22Rv1 (cell line): ENCODE measurements around the gene GAGE13.
"Not testable (repeated sequence)": the region's sequence is repeated elsewhere in the genome, so short reads cannot be mapped to it uniquely, and the experiment has no call there.

Experiments
- H3K27ac ChIP-seq: fragments of 450-650 bp; 2 replicates; pipeline ENCODE4 v1.5.1; 2017
- CTCF ChIP-seq: fragments of 450-650 bp; IDR thresholded peaks from 2 replicates; pipeline ENCODE4 v1.5.1; 2017; ENCODE audit warnings: mild to moderate bottlenecking
- ZFX ChIP-seq: fragments of 450-650 bp; IDR thresholded peaks from 2 replicates; pipeline ENCODE4 v1.6.1; 2017; ENCODE audit warnings: antibody characterized with exemption, borderline replicate concordance

The GAGE13 gene

GRCh38 chrX:49331282-49331681 is at the start of gene GAGE13:
TSS of gene GAGE13 (plus strand) at chrX:49331582. CDS start at chrX:49332738, 1,156 bp downstream.
- H3K27ac ChIP-seq = not testable (repeated sequence)

GRCh38 chrX:49282647-49283011 is 48.8 kb upstream of the GAGE13 start:
- no peak overlapping the region for H3K27ac ChIP-seq
- TF ChIP-seq ZFX (no peak), CTCF (no peak)

- no peak overlapping the region for H3K27ac ChIP-seq
- no peak for TF ChIP-seq ZFX
- TF ChIP-seq CTCF = no peak
Observed at GRCh38 chrX:49284212-49284611, 47.2 kb upstream of the GAGE13 start.

GRCh38 chrX:49286136-49286535 is 45.2 kb upstream of the GAGE13 start:
- TF ChIP-seq ZFX = no peak
- TF ChIP-seq CTCF = no peak
- H3K27ac ChIP-seq = no peak overlapping the region

GRCh38 chrX:49286581-49286980 is 44.8 kb upstream of the GAGE13 start:
- TF ChIP-seq CTCF (no peak), ZFX (no peak)
- H3K27ac ChIP-seq = no peak overlapping the region

- no peak overlapping the region for H3K27ac ChIP-seq
- TF ChIP-seq ZFX = no peak
- TF ChIP-seq CTCF = no peak
Observed at GRCh38 chrX:49287665-49288064, 43.7 kb upstream of the GAGE13 start.

- no peak for TF ChIP-seq ZFX
- no peak for TF ChIP-seq CTCF
- no peak overlapping the region for H3K27ac ChIP-seq
Observed at GRCh38 chrX:49290215-49290614, 41.2 kb upstream of the GAGE13 start.

- no peak overlapping the region for H3K27ac ChIP-seq
- TF ChIP-seq ZFX (no peak), CTCF (peak; percentile 75)
Observed at GRCh38 chrX:49291615-49292337, 39.6 kb upstream of the GAGE13 start.
